TTC549 (cell line): Measurements from ENCODE around the gene ARHGEF25.
"Not testable (repeated sequence)": the region's sequence is repeated elsewhere in the genome, so short reads cannot be mapped to it uniquely, and the experiment has no call there.

Experiments used
- FAIRE-seq: peaks from 2 replicates; lab custom pipeline; 2012; peaks lifted over from hg19 to GRCh38; lab: Jason Lieb, UNC

ARHGEF25 gene

DNA sequence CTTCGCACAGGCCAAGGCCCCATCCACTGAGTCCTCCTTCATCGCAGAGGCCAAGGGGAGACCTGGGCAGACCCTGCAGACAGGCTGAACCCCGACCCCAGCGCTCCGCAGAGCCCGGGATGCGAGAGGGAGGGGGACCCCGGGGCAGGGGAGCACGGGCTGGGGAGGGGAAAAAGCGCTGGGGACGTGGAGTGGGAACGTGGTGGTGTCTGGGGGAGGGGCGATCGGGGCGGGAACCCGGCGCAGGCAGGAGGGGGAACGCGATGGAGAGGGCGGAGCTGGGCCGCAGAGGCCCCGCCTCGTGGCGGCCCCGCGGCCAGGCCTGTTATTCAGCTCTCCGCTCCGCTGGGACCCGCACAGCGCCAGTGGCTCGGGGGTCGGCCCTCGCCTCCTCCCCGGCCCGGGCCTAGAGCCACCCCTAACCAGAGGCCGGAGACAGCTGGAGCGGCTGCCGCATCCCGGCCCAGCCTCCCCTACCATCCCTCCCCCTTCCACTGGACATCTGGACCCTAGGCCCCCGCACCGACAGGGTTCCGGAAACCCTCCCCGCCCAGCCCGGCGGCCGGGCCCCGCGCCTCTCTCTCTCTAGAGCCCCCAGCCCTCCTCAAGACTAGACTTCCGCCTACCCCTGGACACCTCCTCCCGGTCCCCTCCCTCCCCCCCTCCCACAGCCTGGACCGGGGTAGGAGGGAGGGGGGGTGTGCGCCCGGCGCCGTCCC is at the start of gene ARHGEF25:
ARHGEF25 (plus strand) TSS at position 328 of the 719 bp plus-strand sequence. CDS start 460 bp downstream, outside the sequence.
- no peak for FAIRE-seq

DNA sequence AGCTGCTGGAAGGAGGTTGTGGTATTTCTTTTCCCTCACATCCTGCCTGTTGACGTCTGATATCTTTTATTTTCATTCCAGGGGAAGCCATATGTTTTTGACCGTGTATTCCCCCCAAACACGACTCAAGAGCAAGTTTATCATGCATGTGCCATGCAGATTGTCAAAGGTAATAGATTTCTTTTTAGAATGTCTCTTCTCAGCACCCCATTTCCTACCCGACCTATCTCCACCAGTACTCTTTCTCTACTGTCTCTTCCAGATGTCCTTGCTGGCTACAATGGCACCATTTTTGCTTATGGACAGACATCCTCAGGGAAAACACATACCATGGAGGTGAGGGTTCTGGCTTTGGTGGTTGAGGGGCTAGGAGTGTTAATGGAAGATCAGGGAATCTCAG is 47.9 kb upstream of the ARHGEF25 start:
- no peak for FAIRE-seq

DNA sequence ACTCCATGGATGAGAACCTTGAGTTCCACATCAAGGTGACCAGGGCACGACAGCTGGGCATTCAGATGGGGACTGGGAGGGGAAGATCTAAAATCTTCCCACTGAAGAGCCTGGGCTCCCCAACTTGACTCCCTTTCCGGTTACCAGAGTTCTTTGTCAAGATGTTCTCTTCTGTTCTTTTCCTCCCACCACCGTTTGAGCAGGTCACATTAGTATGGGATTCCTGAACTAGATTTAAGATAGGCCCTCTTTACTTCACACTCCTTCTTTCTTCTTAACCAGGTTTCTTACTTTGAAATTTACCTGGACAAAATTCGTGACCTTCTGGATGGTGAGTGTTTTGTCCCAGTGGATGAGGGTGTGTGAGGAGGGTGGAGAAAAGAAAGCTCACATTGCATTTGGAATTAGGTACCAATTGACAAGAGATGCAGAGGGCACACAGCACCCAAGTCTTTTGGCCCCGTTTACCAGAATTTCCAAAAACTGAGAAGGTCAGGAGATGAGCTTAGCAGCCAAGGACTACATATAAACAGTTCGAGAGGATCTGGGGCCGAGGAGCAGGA is 47.0 kb upstream of the ARHGEF25 start:
- FAIRE-seq: no peak

DNA sequence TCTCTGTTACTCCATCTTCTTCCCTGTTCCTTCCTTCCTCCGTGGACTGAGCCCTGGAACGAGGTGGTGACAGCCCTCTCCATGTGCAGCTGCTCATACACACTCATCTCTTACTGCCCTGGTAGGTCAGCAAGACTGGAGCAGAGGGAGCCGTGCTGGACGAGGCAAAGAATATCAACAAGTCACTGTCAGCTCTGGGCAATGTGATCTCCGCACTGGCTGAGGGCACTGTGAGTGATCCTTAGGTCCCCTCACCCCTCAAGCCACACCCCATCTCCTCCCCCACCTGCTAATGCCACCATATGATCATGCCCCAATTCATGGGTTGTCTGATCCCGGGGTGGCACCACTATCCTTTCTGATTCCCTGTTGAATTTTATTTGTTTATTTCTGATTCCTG is 42.4 kb upstream of the ARHGEF25 start:
- FAIRE-seq: no peak

DNA sequence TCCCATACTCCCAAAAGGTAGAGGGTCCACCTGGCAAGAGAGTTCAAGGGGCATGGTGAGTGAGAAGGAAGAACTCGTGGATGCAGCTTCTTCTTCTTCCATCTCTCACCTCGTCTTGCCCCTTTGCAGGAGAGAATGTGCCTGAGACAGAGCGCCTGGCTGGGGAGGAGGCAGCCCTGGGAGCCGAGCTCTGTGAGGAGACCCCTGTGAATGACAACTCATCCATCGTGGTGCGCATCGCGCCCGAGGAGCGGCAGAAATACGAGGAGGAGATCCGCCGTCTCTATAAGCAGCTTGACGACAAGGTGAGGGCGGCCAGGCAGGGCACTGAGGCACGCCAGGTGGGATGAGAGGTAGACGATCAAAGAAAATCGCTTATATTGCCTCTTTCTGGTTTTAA is 41.4 kb upstream of the ARHGEF25 start:
- FAIRE-seq: no peak

DNA sequence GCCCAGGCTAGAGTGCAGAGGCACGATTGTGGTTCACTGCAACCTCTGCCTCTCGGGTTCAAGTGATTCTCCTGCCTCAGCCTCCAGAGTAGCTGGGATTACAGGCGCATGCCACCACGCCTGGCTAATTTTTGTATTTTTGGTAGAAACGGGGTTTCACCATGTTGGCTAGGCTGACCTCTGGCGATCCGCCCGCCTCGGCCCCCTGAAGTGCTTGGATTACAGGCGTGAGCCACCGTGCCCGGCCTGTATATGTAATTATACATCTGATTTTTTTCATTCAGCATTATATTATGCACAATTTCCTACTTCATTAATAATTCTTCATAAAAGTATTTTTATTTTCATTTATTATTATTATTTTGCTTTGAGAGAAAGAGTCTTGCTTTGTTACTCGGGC is 40.8 kb upstream of the ARHGEF25 start:
- not testable (repeated sequence) for FAIRE-seq

DNA sequence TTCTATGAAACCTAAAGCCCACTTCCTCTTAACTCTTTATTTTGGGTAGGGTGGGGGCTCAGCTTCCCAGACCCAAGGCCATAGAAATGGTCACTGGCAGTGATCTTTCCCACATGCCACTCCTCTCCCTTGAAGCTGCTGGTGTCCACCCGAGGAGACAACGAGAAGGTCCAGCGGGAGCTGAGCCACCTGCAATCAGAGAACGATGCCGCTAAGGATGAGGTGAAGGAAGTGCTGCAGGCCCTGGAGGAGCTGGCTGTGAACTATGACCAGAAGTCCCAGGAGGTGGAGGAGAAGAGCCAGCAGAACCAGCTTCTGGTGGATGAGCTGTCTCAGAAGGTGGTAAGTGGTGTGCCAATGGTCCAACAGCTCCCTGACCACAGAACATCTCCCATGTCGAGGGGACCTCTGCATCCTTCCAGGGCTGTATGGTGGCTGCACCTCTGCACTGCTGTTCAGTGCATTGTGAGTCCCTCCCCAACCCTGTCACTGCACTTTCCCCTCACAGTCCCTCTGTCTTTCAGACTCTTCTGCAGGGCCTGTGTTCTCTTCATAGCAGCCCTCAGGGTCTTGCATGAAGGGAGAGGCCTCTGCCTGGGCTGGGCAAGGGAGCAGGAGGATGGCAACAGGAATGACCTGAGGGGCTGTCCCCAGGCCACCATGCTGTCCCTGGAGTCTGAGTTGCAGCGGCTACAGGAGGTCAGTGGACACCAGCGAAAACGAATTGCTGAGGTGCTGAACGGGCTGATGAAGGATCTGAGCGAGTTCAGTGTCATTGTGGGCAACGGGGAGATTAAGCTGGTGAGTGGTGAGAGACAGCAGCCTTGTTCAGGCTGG is 39.1 kb upstream of the ARHGEF25 start:
- no peak for FAIRE-seq

DNA sequence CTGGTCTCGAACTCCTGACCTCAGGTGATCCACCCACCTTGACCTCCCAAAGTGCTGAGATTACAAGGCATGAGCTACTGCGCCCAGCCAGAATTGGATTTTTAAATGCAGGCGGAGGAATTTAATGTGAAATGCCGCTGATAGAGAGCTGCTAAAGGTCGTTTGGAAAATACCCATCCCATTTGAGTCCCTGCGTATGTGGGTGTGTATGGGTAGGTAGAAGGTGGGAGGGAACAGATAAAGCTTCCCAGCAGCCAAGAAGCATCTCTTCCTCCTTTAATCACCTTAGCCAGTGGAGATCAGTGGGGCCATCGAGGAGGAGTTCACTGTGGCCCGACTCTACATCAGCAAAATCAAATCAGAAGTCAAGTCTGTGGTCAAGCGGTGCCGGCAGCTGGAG is 36.4 kb upstream of the ARHGEF25 start:
- no peak for FAIRE-seq

DNA sequence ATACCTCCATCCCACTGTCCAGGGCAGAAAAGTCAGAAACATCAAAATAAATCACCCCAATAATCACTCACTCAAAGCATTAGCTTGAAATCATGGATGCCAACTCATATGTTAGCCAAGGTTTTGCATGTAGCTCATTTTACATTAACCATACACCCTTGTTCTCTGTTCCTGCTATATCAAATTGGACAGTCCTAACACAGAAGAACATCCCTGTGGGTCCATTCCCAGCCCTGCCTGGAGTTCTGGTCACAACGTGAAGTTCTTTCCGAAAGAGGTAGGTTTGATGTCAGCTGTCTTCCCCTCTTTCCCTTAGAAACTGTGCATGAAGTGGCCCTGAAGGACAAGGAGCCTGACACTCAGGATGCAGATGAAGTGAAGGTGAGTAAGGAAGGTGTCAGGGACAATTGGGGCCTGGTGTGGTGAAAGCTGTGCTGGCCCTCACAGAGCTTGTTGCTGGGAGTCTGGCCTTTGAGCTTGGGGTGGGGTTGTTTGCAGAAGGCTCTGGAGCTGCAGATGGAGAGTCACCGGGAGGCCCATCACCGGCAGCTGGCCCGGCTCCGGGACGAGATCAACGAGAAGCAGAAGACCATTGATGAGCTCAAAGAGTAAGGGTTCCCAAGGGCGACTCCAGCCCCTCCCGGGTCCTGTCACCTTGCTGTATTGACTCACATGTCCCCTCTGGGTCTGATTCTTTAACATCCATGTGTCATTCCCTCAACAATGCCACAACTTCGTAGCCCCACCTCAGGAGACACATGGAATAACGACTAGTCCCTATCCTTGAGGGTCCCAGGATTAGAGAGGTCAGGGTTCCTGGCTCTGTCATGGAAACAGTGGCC is 35.2 kb upstream of the ARHGEF25 start:
- FAIRE-seq: no peak

DNA sequence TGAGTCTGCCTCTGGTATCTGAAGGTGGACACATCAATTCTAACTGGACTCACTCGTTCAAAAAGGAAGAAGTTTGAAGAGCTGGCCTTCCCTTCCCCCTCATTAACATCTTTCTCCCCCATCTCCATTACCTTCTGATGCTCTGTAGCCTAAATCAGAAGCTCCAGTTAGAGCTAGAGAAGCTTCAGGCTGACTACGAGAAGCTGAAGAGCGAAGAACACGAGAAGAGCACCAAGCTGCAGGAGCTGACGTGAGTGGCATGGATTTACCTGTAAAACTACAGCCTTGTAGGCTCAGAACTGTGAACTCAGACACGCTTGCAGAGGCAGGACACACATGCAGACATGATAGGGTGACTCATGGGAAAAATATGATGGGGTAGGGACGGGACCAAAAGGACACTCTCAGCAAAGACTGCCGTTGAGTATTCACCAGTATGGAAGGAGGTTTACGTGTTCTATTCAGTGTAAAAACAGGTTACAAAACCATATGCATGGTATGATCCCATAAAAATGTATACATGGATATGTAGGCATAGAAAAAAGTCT is 34.5 kb upstream of the ARHGEF25 start:
- FAIRE-seq: no peak

DNA sequence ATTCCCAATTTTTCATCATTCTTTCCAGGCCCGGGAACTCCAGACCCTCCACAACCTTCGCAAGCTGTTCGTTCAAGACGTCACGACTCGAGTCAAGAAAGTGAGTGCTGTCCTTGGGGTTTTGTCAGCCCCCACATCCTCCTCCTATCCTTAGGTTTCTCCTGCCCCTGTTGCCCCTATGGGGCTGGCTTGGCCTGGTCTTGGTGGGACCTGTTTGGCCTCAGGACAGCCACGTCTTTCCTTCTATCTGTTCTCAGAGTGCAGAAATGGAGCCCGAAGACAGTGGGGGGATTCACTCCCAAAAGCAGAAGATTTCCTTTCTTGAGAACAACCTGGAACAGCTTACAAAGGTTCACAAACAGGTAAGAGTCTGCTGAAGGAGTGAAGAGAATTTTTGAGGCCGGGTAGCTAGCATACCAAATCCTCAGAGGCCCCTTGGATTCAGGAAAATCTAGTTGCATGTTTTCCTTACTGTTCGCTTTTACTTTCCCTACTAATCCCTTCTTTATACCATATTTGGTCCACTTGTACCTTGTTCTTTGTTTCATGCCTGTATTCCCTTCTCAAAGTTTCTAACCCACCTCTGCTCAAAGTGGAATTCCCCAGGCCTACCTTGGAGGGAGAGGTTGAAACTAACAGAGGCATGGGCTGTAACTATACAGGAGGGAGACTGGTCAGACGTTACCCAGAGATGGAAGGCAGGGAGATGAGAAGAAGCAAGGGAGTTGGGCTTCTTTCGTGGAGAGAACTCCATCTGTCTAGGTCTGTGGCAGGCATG is 33.1 kb upstream of the ARHGEF25 start:
- no peak for FAIRE-seq

DNA sequence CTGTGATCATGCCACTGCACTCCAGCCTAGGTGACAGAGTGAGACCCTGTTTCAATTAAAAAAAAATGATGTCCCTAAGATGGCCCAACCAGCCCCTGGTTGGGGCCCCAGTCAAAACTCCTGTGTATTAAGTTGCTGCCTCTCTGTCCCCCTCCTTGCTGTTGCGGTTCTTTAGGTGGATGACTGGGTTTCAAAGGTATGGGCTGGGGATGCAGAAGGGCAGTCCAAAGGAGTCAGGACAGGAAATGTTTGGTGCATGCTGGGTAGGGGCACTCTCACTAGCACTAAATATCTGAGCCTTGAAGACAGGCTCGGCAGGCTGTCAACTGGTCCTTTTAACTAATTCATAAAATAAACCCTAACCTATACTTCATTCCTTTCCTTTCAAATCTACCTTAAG is 32.2 kb upstream of the ARHGEF25 start:
- no peak for FAIRE-seq

DNA sequence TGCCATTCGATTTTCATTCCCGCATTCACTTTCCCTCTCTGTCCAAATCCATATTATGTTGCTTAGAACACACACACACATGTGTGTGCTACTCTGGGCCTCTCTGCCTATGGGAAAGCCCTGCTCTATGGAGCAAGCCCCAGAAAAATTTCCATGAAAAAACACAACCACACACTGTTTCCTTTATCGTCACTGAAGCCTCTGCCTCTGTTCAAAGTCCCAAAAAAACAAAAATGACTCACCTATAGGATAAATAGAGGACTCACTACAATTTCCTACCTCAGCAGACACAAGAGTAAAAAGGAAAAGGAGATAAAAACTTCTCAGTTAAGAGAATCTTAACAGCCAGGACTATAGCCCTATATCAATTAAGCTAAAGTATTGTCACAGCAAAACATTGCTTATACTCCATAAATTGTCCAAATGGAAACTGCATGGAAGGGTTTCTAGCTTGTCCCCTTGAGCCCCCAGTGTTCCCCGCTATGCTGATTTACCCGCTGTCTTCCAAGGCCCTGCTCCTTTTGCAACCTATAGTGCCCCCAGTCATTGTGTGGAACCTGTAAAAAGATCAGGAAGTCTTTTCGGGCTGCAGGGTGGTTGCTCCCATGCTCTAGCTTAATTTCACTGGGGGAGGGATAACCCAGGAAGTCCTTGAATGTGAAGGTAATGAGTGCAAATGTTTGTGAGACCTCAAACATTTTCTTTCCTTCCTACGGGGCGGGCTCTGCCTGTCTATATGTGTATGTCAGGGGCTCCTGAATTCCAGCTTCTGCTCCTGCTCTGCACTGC is 31.4 kb upstream of the ARHGEF25 start:
- no peak for FAIRE-seq

DNA sequence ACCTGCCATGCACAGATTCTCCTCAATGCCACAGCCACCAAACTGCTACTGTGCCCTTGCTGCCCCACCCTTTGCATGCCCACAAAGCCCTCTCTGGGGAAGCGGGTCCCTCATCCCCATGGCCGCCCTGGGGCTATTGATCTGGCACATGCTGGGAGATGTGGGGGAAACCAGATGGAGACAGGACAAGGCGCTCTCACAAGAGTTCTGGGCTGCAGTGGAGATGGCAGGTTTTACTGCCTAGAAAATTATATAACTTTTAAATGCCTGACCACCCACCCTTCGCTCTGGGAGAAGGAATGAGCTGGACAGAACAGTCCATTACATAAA is 30.8 kb upstream of the ARHGEF25 start:
- FAIRE-seq: no peak

DNA sequence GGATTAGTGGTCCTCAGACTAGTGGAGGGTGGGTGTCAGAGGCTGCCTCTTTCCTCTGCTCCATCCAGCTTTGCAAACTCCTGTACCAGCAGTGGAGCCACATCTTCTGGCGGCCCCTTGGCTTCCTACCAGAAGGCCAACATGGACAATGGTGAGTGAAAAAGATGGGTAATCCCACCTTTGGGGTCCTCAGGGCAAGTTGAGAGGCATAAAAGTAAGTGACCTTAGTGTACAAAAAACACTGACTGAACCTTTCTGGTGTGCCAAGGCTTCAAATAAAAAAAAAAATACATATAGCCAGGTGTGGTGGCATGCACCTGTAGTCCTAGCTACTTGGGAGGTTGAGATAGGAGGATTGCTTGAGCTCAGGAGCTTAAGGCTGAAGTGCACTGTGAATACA is 29.4 kb upstream of the ARHGEF25 start:
- no peak for FAIRE-seq

DNA sequence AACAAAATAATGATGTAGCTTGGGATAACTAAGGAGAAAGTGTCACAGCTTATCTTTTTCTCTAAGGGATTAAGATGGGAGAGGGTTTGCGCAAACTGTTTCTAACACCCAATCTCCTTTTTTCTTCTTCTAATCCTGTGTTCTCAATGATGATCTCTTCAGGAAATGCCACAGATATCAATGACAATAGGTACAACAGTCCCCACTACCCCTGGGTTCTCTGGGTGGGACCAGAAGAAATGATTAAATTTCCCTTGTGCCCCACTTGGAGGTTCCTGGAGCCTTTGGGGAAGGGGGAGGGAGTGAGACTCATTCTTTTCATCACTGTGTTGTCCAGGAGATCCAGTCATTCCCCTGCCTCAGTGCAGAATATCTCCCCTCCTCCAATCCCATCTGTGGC is 28.8 kb upstream of the ARHGEF25 start:
- FAIRE-seq: no peak

DNA sequence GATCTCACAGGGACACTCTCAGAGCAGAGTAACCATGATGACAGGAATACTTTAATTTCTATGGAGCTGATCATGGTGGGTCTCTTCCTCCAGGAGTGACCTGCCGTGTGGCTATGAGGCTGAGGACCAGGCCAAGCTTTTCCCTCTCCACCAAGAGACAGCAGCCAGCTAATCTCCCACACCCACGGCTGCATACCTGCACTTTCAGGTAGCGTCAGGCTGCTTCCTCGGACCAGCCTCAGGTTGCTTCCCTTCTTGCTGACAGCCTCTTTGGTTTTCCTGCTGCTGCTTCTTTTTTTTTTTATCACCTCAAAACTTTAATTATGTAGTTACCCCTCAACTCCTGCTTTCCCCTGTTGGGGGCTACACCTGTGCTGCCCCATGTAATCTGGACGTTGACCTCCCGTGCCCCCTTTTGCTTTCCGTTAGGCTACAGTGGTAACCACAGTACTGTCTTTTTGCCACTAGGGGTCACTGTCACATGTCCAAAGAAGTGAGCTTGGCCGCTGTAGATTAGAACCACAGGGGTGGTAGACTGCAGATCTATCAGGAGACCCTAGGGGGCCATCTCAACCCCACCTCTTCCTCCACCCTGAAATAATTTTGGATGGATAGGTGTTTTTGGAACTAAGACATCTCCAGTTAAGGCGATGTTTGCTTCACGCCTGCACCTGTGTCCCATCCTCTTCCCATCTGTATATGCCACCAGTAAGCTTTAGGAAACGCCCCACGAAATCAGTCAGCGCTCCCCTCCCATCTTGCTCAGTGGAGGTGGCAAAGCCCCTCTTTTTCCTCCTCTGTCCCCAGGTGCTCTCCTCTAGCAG is 28.0 kb upstream of the ARHGEF25 start:
- FAIRE-seq: no peak

DNA sequence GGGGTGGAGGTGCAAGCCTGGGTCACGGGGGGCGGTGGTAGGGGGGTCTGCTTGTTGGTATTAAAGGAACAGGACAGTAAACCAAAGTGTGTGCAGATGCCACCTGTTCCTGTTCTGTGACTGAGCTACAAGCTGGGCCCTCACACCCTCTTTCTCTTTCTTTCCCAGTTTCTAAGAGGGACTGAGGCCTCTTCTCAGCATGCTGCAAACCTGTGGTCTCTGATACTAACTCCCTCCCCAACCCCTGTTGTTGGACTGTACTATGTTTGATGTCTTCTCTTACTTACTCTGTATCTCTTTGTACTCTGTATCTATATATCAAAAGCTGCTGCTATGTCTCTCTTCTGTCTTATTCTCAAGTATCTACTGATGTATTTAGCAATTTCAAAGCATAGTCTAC is 27.2 kb upstream of the ARHGEF25 start:
- no peak for FAIRE-seq

DNA sequence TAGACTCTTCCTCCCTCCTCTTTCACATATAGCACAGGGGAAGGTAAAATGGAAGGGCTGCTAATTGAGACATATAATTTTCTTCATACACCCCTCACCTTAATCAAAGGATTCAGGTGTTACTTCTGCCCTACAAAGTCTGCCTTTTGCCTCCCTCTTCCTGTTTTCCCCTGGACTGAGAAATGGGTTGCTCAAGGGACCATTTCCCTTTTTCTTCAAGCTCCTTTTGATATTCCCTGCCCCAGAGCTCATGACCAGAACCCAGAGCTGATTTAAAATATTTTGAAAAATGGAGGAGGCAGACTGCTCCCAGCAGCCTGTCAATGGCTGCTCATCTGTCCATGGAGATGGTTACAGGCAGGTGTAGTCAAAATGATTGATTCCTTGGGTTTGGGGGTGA is 26.5 kb upstream of the ARHGEF25 start:
- no peak for FAIRE-seq

DNA sequence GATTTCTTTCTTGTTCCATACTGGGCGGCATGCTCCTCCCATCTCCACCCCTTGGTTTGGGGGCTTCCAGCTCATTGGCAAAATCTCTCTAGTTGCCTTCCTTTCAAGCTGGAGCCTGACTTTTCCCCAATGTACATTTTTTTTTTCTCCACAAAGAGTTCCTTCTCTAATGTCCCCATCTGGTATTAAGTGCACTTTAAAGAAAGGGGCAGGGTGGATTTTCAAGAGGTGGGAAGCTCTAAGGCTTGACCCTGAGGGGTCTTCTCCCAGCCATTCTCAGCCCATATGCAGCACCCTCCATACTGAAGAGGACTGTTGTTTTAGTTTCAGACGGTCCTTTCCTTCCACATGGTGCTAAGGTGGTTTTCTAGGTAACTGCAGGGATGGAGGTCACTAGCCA is 26.1 kb upstream of the ARHGEF25 start:
- no peak for FAIRE-seq
